Pons (tissue), 1 donor: Measurements from ENCODE around the gene TIMM22.
A peak's percentile ranks its signal among the peaks of the same experiment; 100 is the strongest.
"Not testable (repeated sequence)": the region's sequence is repeated elsewhere in the genome, so short reads cannot be mapped to it uniquely, and the experiment has no call there.

Experiments used
- DNase-seq: peaks from one replicate; pipeline ENCODE4 v3.0.0-alpha.2; 2016; ENCODE audit warnings: low spot score

Gene TIMM22

GRCh38 chr17:996554-997344, at the start of gene TIMM22:
TIMM22 (plus strand) TSS chr17:997129; CDS start chr17:997143, 14 bp downstream.
- DNase-seq = peak; percentile 95

- no peak for DNase-seq
Observed at GRCh38 chr17:948284-948852, 48.6 kb upstream of the TIMM22 start.

- no peak for DNase-seq
Observed at GRCh38 chr17:949623-950303, 47.2 kb upstream of the TIMM22 start.

- DNase-seq = no peak
Observed at GRCh38 chr17:951325-952132, 45.4 kb upstream of the TIMM22 start.

- DNase-seq = not testable (repeated sequence)
Observed at GRCh38 chr17:952592-952991, 44.3 kb upstream of the TIMM22 start.

GRCh38 chr17:953767-954166, 43.2 kb upstream of the TIMM22 start:
- no peak for DNase-seq

GRCh38 chr17:954431-955164, 42.3 kb upstream of the TIMM22 start:
- no peak for DNase-seq

- DNase-seq = no peak
Observed at GRCh38 chr17:956905-957304, 40.0 kb upstream of the TIMM22 start.

- DNase-seq = no peak
Observed at GRCh38 chr17:957856-958421, 39.0 kb upstream of the TIMM22 start.

- no peak for DNase-seq
Observed at GRCh38 chr17:958712-959451, 38.0 kb upstream of the TIMM22 start.

GRCh38 chr17:962166-962565, 34.8 kb upstream of the TIMM22 start:
- DNase-seq = no peak

- DNase-seq = no peak
Observed at GRCh38 chr17:962670-963069, 34.3 kb upstream of the TIMM22 start.

GRCh38 chr17:964876-965275, 32.1 kb upstream of the TIMM22 start:
- DNase-seq = no peak

- DNase-seq = no peak
Observed at GRCh38 chr17:965311-965989, 31.5 kb upstream of the TIMM22 start.

GRCh38 chr17:967122-967521, 29.8 kb upstream of the TIMM22 start:
- DNase-seq = no peak

GRCh38 chr17:968812-969730, 27.9 kb upstream of the TIMM22 start:
- no peak for DNase-seq

- DNase-seq = no peak
Observed at GRCh38 chr17:969811-970355, 27.0 kb upstream of the TIMM22 start.

- DNase-seq = no peak
Observed at GRCh38 chr17:970364-970763, 26.6 kb upstream of the TIMM22 start.

- DNase-seq = not testable (repeated sequence)
Observed at GRCh38 chr17:971861-972260, 25.1 kb upstream of the TIMM22 start.
